Stimulated activated naive CD8-positive, alpha-beta T cell treated with anti-CD3 and anti-CD28 coated beads, Interleukin-15, amount 100 ng/mL, for 72 hours (primary cell): ENCODE results near the gene LRP2.
"Not testable (repeated sequence)": the region's sequence is repeated elsewhere in the genome, so short reads cannot be mapped to it uniquely, and the experiment has no call there.

ENCODE experiments used
- ATAC-seq: fragments of 150-1000 bp; cut with Tn5 transposase; 2 replicates; pipeline ENCODE4 v1.10.0; 2021; ENCODE audit warnings: mild to moderate bottlenecking, moderate library complexity
- DNase-seq, 2 donors: peaks; one replicate each; pipeline ENCODE4 v3.0.0; 2021 to 2022
- H3K27ac Mint-ChIP-seq, 2 donors: one replicate each; pipeline ENCODE4 v1.8.0; 2022; ENCODE audit warnings: mild to moderate bottlenecking in 2 of 2, mixed read lengths in 2 of 2, moderate library complexity in 2 of 2
- H3K27me3 Mint-ChIP-seq: one replicate; pipeline ENCODE4 v1.8.0; 2022; ENCODE audit warnings: mixed read lengths
- H3K4me1 Mint-ChIP-seq: one replicate; pipeline ENCODE4 v1.8.0; 2022; ENCODE audit warnings: mild to moderate bottlenecking, mixed read lengths
- H3K4me3 Mint-ChIP-seq, 2 donors: one replicate each; pipeline ENCODE4 v1.8.0; 2022; ENCODE audit warnings: mild to moderate bottlenecking in 2 of 2, mixed read lengths in 2 of 2, moderate library complexity in 1 of 2
- H3K9me3 Mint-ChIP-seq, 2 donors: one replicate each; pipeline ENCODE4 v1.8.0; 2022; ENCODE audit warnings: mixed read lengths in 2 of 2

Gene LRP2

GRCh38 chr2:169291517-169291916 is 70.8 kb downstream of the LRP2 start:
- DNase-seq = no peak
- no peak for ATAC-seq

DNA sequence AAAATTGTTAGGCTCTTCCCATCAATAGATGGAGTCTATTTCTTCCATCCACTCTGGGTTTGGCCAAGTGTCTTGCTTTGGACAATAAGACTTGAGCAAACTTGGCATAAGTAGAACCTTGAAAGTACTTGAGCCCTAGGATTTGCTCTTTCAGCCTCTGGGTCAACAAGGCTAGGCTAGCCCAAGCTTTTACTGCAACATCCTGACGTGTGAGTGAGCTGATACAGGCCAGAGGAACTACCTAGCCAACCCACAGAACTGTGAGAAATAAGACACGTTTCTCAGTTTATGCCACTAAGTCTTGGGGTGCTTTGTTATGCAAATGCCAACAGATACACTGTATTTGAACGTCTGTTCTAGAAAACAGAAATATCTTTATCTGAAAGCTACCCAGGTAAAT is 71.9 kb downstream of the LRP2 start:
- H3K27me3 Mint-ChIP-seq = no peaks in the 10 kb centered on the region
- no peaks in the 10 kb centered on the region for H3K4me1 Mint-ChIP-seq
- DNase-seq (no peak), ATAC-seq (no peak)
- H3K9me3 Mint-ChIP-seq = no peaks in the 10 kb centered on the region
- no peak overlapping the region for H3K4me3 Mint-ChIP-seq
- no peak overlapping the region for H3K27ac Mint-ChIP-seq

More at GRCh38 chr2:169291517-169291916, 70.8 kb downstream of the LRP2 start:
- H3K27ac Mint-ChIP-seq = no peak overlapping the region
- no peaks in the 10 kb centered on the region for H3K4me1 Mint-ChIP-seq
- peaks cover 3% of the 10 kb centered on the region for H3K27me3 Mint-ChIP-seq
- H3K4me3 Mint-ChIP-seq = no peak overlapping the region
- H3K9me3 Mint-ChIP-seq = no peaks in the 10 kb centered on the region

DNA sequence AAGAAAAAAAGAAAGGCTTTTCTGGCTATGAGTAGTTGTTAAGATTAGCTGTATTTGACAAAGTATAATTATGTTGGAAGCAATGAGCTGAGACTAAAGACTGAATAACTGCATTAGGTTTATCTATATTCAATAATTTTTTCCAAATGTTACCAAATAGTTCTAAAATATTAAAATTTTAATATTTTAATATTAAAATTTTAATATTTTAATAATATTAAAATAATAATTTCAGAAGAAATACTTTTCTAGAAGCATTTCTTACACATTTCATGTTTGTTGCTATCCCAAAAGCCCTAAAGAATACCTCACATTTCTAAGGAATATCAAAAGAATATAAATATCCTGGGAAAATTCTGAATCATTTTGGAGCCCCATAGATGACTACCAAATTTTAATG is 74.7 kb downstream of the LRP2 start:
- Mint-ChIP-seq H3K4me1 (no peaks in the 10 kb centered on the region), H3K27ac (no peak overlapping the region), H3K4me3 (no peak overlapping the region), H3K27me3 (peaks cover 7% of the 10 kb centered on the region), H3K9me3 (no peaks in the 10 kb centered on the region)
- DNase-seq (no peak), ATAC-seq (no peak)

DNA sequence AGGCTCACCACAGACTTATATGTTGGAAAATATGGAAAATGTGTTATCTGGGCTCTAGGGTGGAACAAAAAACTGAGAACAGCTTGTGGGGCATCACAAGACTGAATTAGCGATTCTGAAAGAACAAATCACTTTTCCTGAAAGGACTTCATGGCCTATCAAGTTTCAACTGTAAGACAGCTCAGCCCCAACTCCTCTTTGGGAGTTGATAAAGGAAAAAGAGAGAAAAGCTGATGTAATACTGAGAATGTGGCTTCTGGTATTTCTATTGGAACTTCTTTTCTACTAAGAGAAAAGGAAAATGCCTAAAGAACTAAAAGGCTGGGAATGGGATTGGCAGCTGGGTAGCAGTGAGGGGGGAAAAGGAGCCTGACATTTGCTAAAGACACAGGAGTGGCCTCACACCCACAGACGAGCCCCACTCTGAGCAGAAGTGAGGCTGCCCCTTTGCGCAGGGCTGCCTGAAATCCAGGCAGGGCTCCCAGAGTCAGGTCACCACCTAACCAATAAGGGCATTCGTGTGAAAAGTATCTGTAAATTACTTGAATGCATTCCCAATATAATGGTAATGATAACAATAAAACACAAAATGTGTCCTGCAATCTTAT is 75.6 kb downstream of the LRP2 start:
- H3K27me3 Mint-ChIP-seq = peaks cover 7% of the 10 kb centered on the region
- H3K4me1 Mint-ChIP-seq = no peaks in the 10 kb centered on the region
- ATAC-seq (no peak), DNase-seq (no peak)
- no peak overlapping the region for H3K4me3 Mint-ChIP-seq
- H3K9me3 Mint-ChIP-seq = no peaks in the 10 kb centered on the region
- H3K27ac Mint-ChIP-seq = no peak overlapping the region

- peaks cover 7% of the 10 kb centered on the region for H3K27me3 Mint-ChIP-seq
- ATAC-seq = no peak
- H3K27ac Mint-ChIP-seq = no peak overlapping the region
- no peak overlapping the region for H3K4me3 Mint-ChIP-seq
- no peaks in the 10 kb centered on the region for H3K9me3 Mint-ChIP-seq
- no peaks in the 10 kb centered on the region for H3K4me1 Mint-ChIP-seq
- DNase-seq = no peak
Observed at GRCh38 chr2:169285531-169286235, 76.7 kb downstream of the LRP2 start.

- Mint-ChIP-seq H3K27ac (no peak overlapping the region), H3K4me3 (no peak overlapping the region), H3K4me1 (no peaks in the 10 kb centered on the region), H3K27me3 (peaks cover 7% of the 10 kb centered on the region), H3K9me3 (no peaks in the 10 kb centered on the region)
- no peak for ATAC-seq
- DNase-seq = no peak
Observed at GRCh38 chr2:169280502-169280901, 81.8 kb downstream of the LRP2 start.

- ATAC-seq = no peak
- DNase-seq = no peak
- Mint-ChIP-seq H3K9me3 (no peaks in the 10 kb centered on the region), H3K27ac (no peak overlapping the region), H3K27me3 (no peaks in the 10 kb centered on the region), H3K4me3 (no peak overlapping the region), H3K4me1 (no peaks in the 10 kb centered on the region)
Observed at GRCh38 chr2:169275696-169276444, 86.5 kb downstream of the LRP2 start.

GRCh38 chr2:169272010-169272409 is 90.3 kb downstream of the LRP2 start:
- Mint-ChIP-seq H3K9me3 (no peaks in the 10 kb centered on the region), H3K27ac (no peak overlapping the region), H3K4me3 (no peak overlapping the region), H3K4me1 (no peaks in the 10 kb centered on the region), H3K27me3 (peaks cover 9% of the 10 kb centered on the region)
- ATAC-seq (no peak), DNase-seq (no peak)

DNA sequence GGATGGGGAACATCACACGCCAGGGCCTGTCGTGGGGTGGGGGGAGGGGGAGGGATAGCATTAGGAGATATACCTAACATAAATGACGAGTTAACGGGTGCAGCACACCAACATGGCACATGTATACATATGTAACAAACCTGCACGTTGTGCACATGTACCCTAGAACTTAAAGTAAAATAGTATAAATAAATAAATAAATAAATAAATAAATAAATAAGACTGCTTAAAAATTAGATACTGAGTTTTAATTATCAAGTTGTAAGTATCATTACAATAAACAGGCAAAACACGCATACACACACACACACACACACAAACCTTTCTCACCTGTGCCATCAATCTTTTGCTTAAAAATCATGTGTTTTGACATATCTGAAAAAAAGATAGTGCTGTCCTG is 91.8 kb downstream of the LRP2 start:
- not testable (repeated sequence) for H3K27ac Mint-ChIP-seq, H3K4me3 Mint-ChIP-seq, H3K4me1 Mint-ChIP-seq, H3K9me3 Mint-ChIP-seq, ATAC-seq, DNase-seq
- peaks cover 16% of the 10 kb centered on the region for H3K27me3 Mint-ChIP-seq

GRCh38 chr2:169265591-169265990 is 96.7 kb downstream of the LRP2 start:
- Mint-ChIP-seq H3K27me3 (peaks cover 27% of the 10 kb centered on the region), H3K4me3 (no peak overlapping the region)

DNA sequence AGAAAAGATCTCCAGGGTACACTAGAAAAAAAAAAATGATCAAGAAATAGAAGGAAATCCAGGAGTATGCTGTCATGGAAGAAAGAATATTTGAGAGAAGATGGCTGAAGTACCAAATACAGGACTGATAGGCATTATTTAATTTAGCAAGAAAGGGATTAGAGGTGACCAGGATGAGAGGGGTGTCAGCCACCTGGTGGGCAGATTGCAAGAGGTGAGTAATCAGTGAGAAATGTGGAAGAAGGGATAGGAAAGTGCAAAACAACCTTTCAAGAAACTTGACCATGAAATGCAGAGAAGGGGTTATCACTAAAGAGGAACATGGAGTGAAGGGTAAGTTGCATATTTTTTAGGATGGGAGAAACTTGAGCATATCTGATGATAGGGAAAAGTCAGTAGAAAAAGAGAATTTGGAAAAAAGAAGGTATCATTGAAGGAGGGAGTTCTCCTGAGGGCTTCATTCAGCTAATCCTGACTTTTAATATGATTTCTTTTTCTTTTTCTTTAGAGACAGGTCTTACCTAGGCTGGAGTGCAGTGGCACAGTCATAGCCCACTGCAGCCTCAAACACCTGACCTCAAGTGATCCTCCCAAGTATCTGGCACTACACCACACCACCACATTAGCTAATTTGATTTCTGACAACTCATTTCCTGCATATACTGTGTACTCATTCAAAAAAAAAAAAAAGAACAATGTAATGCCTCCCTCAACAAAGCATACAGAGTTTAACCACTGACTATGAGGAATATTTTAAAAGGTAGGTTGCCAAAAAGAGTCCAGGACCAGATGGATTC is 101.3 kb downstream of the LRP2 start:
- no peaks in the 10 kb centered on the region for H3K4me1 Mint-ChIP-seq
- H3K27me3 Mint-ChIP-seq = peaks cover 33% of the 10 kb centered on the region
- no peaks in the 10 kb centered on the region for H3K9me3 Mint-ChIP-seq
- ATAC-seq (peak; percentile 33), DNase-seq (no peak)
- no peak overlapping the region for H3K4me3 Mint-ChIP-seq
- H3K27ac Mint-ChIP-seq = no peak overlapping the region

More at GRCh38 chr2:169265591-169265990, 96.7 kb downstream of the LRP2 start:
- Mint-ChIP-seq H3K27ac (no peak overlapping the region), H3K9me3 (no peaks in the 10 kb centered on the region), H3K4me1 (no peaks in the 10 kb centered on the region)
- no peak for DNase-seq
- no peak for ATAC-seq

- Mint-ChIP-seq H3K4me1 (no peaks in the 10 kb centered on the region), H3K4me3 (no peak overlapping the region), H3K9me3 (no peaks in the 10 kb centered on the region), H3K27me3 (peaks cover 25% of the 10 kb centered on the region), H3K27ac (no peak overlapping the region)
- ATAC-seq (no peak), DNase-seq (no peak)
Observed at GRCh38 chr2:169260246-169260645, 102.1 kb downstream of the LRP2 start.

GRCh38 chr2:169259402-169259801 is 102.9 kb downstream of the LRP2 start:
- ATAC-seq = no peak

DNA sequence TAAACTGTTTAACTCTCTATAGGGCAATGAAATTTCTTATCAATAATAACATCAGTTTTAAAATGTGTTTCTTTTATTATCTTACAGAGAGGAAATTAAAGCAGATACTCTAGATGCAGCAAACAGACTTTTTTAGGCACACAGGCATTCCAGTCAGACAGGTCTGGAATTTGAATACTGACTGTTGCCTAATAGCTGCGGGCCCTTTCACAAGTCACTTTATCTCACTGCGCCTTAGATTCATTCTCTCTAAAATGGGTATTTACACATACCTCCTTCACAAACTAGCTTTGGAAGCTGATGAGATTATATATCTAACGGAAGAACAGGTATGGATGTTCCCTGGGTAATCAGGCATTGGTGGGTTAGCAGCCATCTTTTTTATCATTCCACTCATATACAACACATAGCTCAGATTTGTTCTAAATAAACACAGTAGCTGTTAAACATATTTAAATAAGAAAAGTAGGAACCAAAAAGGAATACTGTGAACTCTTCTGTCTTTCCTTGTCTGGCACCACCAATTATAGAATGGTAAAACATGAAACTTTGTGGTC is 104.2 kb downstream of the LRP2 start:
- no peak overlapping the region for H3K27ac Mint-ChIP-seq
- no peaks in the 10 kb centered on the region for H3K4me1 Mint-ChIP-seq
- no peaks in the 10 kb centered on the region for H3K9me3 Mint-ChIP-seq
- H3K27me3 Mint-ChIP-seq = peaks cover 17% of the 10 kb centered on the region
- DNase-seq = no peak
- ATAC-seq = no peak
- H3K4me3 Mint-ChIP-seq = no peak overlapping the region

More at GRCh38 chr2:169259402-169259801, 102.9 kb downstream of the LRP2 start:
- DNase-seq = no peak
- no peaks in the 10 kb centered on the region for H3K9me3 Mint-ChIP-seq
- H3K27me3 Mint-ChIP-seq = peaks cover 17% of the 10 kb centered on the region
- H3K27ac Mint-ChIP-seq = no peak overlapping the region
- no peak overlapping the region for H3K4me3 Mint-ChIP-seq
- no peaks in the 10 kb centered on the region for H3K4me1 Mint-ChIP-seq

- Mint-ChIP-seq H3K27ac (no peak overlapping the region), H3K4me3 (no peak overlapping the region), H3K27me3 (peaks cover 16% of the 10 kb centered on the region), H3K4me1 (no peaks in the 10 kb centered on the region), H3K9me3 (no peaks in the 10 kb centered on the region)
- ATAC-seq (no peak), DNase-seq (no peak)
Observed at GRCh38 chr2:169254774-169255173, 107.6 kb downstream of the LRP2 start.
